Stimulated activated CD4-positive, alpha-beta T cell treated with anti-CD3 and anti-CD28 coated beads, Interleukin-1b, Interleukin-23, amount 100 ng/mL, for 24 hours (primary cell): ENCODE measurements around the gene SLC8A1.
"Not testable (repeated sequence)": the region's sequence is repeated elsewhere in the genome, so short reads cannot be mapped to it uniquely, and the experiment has no call there.

Experiments used
- DNase-seq, 4 experiments: peaks; one replicate each; pipeline ENCODE4 v3.0.0-alpha.2; 2020; ENCODE audit warnings: low read depth in 4 of 4, low spot score in 1 of 4

Gene SLC8A1

DNA sequence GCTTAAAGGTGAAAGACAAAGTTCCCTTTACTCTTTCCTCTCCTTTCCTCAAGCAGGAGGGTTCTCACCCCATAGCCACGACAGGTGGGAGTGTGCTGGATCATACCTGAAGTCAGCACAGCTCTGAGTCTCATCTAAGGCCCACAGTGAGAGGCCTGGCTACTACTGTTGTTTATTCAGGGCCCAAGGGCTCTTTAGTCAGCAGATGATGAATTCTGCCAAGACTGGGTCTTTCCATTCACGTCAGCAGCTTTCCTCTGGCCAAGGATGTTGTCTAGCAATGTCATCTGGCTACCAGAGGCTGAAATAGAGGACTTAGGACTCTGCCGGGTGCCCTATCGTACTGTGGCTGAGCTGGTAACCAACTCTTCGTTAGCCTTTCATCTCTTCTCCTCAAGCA lies 364.5 kb downstream of the SLC8A1 start:
- DNase-seq, result no peak

- DNase-seq, result no peak
These were observed 366.1 kb downstream of the SLC8A1 start for GRCh38 chr2:40085786-40086185.

DNA sequence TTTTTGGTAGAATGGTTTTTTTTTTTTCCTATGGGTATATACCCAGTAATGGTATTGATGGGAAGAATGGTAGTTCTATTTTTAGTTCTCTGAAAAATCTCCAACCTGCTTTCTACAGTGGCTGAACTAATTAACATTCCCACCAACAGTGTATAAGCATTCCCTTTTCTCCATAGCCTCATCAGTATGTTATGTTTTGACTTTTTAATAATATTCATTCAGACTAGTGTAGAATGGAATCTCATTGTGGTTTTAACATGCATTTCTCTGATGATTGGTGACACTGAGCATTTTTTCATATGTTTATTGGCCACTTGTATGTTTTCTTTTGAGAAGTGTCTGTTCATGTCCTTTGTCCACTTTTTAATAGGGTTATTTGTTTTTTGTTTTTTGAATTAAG lies 378.6 kb downstream of the SLC8A1 start:
- DNase-seq, result not testable (repeated sequence)

- DNase-seq, result no peak
These were observed 379.3 kb downstream of the SLC8A1 start for GRCh38 chr2:40072442-40073232.

GRCh38 chr2:40062381-40062780 lies 389.5 kb downstream of the SLC8A1 start:
- DNase-seq, result no peak

DNA sequence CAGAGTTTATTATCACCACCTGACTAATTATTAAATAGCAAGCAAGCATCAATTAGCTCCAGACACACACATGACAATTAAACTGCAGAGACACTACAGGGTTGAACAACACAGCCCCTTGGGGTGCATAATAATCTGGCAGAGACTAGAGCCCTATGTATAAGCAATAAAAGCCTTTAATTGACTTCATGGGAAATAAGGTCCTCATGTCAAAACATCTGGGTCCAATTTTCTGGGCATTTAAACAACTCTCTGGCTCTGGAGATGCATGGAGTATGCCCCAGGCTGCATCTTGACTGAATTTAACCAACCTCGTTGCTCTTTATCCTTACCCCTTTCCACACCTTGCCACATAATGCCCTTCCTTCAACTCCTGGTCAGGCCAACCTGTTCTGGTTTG lies 402.1 kb downstream of the SLC8A1 start:
- no peak for DNase-seq

GRCh38 chr2:40048506-40048905 lies 403.4 kb downstream of the SLC8A1 start:
- no peak for DNase-seq

- DNase-seq, result no peak
These were observed 404.5 kb downstream of the SLC8A1 start for GRCh38 chr2:40047406-40047805.
